Spleen (tissue), 7 donors: ENCODE data around the gene TRPV5.

ENCODE experiments used
- POLR2A ChIP-seq, 3 donors: fragments of 450-650 bp; IDR thresholded peaks; one replicate each; pipeline ENCODE4 v1.5.1; 2017; ENCODE audit warnings: antibody characterized with exemption in 3 of 3, mild to moderate bottlenecking in 1 of 3
- POLR2AphosphoS5 ChIP-seq, 3 donors: sonication (generic); formaldehyde crosslinking; IDR thresholded peaks; one replicate each; pipeline ENCODE4 v1.5.1; 2017; ENCODE audit warnings: antibody characterized with exemption in 3 of 3
- TF ChIP-seq, protein P1 (sequence below), 11 experiments: fragments of 200-600 bp in 7 of 11; fragments of 450-650 bp in 4 of 11; sonication (generic) in 4 of 11; IDR thresholded peaks in 8 of 11; conservative IDR thresholded peaks in 3 of 11; 1 replicate in 7 of 11; 2 replicates in 4 of 11; pipeline versions ENCODE4 v1.4.0 to v1.8.0; 2016 to 2021; ENCODE audit warnings: antibody characterized with exemption in 11 of 11, inconsistent platforms in 4 of 11, mild to moderate bottlenecking in 1 of 11
- donor health status: DM: no; HTN: no; CAD: no; lungs with moderate emphysema.
- donor health status: DM: no; HTN: no; CAD: no.
- donor health status: DM: no; HTN: no; CAD: no.

DNA sequence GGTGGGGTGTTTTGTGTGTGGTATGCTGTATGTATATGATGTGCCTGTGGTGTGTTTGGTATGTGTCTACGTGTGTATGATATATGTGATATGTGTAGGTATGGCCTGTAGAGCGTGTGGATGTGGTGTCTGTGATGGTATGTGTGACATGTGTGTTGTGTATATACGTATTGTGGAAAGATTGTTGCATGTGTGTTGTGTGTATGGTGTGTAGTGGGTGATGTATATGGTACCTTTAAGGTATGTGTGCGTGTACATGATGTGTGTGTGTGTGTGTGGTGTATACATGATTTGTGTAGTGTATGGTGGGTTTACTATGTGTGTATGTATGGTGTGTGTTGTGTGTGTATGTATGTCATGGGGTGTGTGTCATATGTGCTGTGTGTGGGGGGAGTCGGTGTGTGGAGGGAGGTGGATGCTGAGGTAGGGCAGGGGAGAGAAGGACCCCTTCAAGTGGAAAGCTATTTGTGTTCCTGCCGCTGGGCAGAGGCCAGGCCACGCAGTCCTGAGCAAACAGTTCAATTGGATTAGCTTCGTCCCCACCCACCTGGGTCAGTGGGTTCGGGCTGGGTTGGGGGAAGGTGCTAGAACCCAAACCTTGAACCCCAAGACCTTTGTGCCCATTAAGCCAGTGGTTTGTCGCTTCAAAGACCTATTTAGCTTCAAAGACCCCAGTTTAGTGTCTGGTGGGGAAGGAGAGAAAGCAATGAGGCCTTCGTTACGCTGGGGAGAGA, 46.1 kb downstream of the TRPV5 start:
- TF ChIP-seq, protein P1, sequence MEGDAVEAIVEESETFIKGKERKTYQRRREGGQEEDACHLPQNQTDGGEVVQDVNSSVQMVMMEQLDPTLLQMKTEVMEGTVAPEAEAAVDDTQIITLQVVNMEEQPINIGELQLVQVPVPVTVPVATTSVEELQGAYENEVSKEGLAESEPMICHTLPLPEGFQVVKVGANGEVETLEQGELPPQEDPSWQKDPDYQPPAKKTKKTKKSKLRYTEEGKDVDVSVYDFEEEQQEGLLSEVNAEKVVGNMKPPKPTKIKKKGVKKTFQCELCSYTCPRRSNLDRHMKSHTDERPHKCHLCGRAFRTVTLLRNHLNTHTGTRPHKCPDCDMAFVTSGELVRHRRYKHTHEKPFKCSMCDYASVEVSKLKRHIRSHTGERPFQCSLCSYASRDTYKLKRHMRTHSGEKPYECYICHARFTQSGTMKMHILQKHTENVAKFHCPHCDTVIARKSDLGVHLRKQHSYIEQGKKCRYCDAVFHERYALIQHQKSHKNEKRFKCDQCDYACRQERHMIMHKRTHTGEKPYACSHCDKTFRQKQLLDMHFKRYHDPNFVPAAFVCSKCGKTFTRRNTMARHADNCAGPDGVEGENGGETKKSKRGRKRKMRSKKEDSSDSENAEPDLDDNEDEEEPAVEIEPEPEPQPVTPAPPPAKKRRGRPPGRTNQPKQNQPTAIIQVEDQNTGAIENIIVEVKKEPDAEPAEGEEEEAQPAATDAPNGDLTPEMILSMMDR (IDR thresholded peaks at IDR 0.05 in 8 of 11, conservative IDR thresholded peaks at IDR 0.05 in 3 of 11), result no peak
- TF ChIP-seq POLR2AphosphoS5 (IDR thresholded peaks at IDR 0.05), result no peak
- TF ChIP-seq POLR2A (IDR thresholded peaks at IDR 0.05), result no peak
